Measurements from ENCODE around the gene DMRTC2.

DMRTC2 gene

DNA sequence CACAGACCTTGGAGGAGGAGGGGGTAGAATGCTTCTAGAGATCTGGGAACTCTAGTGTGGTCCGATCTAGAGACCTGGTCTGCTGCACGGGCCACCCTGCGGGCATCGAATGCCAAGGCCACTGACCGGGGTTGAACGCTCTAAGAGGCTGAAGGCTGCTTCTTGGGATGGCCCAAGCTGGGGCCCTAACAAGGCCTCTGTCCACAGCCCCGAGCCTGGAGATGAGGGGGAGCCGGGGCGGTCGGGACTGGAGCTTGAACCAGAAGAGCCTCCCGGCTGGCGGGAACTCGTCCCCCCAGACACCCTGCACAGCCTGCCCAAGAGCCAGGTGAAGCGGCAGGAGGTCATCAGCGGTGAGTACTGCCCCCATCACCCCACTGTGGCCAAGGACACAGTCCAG is 53.4 kb downstream of the DMRTC2 start:
- DNase-seq (ENCODE audit: low read depth, low spot score) = no peak

More for the DNA sequence above, 53.4 kb downstream of the DMRTC2 start:
- TF ChIP-seq, protein P1, sequence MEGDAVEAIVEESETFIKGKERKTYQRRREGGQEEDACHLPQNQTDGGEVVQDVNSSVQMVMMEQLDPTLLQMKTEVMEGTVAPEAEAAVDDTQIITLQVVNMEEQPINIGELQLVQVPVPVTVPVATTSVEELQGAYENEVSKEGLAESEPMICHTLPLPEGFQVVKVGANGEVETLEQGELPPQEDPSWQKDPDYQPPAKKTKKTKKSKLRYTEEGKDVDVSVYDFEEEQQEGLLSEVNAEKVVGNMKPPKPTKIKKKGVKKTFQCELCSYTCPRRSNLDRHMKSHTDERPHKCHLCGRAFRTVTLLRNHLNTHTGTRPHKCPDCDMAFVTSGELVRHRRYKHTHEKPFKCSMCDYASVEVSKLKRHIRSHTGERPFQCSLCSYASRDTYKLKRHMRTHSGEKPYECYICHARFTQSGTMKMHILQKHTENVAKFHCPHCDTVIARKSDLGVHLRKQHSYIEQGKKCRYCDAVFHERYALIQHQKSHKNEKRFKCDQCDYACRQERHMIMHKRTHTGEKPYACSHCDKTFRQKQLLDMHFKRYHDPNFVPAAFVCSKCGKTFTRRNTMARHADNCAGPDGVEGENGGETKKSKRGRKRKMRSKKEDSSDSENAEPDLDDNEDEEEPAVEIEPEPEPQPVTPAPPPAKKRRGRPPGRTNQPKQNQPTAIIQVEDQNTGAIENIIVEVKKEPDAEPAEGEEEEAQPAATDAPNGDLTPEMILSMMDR (IDR thresholded peaks at IDR 0.05; ENCODE audit: low read depth, low read length) = no peak
- H3K4me3 ChIP-seq (ENCODE audit: low read depth, low read length) = no peak overlapping the region
- in situ Hi-C loops (cut with HindIII; ENCODE audit: low sequenced_read_pairs) = no loop called here

Measured in astrocyte of the spinal cord (primary cell).